OCI-LY1 (cell line): ENCODE measurements around the gene TM4SF1.

Experiments used
- H2AFZ ChIP-seq: fragments of 200-600 bp; sonication (generic), shearing (Covaris generic); 2 replicates; pipeline ENCODE4 v1.6.0; 2014; ENCODE audit warnings: antibody characterized with exemption, mild to moderate bottlenecking, low read length
- H3F3A ChIP-seq: fragments of 200-600 bp; sonication (generic), shearing (Covaris generic); 2 replicates; pipeline ENCODE4 v1.6.0; 2014; ENCODE audit warnings: mild to moderate bottlenecking, antibody characterized with exemption, low read length, moderate library complexity; ENCODE audit not compliant: insufficient read depth
- H3K27ac ChIP-seq: fragments of 200-600 bp; sonication (generic); 2 replicates; pipeline ENCODE4 v1.5.1; 2014; ENCODE audit warnings: low read length, mixed run types, mild to moderate bottlenecking, low read depth; ENCODE audit not compliant: poor library complexity, severe bottlenecking
- H3K27me3 ChIP-seq: fragments of 200-600 bp; sonication (generic); 2 replicates; pipeline ENCODE4 v1.6.0; 2014; ENCODE audit warnings: antibody characterized with exemption, mild to moderate bottlenecking, low read length, moderate library complexity; ENCODE audit not compliant: insufficient read depth
- H3K36me3 ChIP-seq: fragments of 200-600 bp; sonication (generic); 2 replicates; pipeline ENCODE4 v1.6.1; 2014; ENCODE audit warnings: mild to moderate bottlenecking, antibody characterized with exemption, low read length, moderate library complexity, mixed read lengths; ENCODE audit not compliant: insufficient read depth
- H3K4me1 ChIP-seq: fragments of 200-600 bp; sonication (generic); 2 replicates; pipeline ENCODE4 v1.5.1; 2014; ENCODE audit warnings: mild to moderate bottlenecking, low read length, moderate library complexity; ENCODE audit not compliant: insufficient read depth, severe bottlenecking
- H3K4me2 ChIP-seq: fragments of 200-600 bp; sonication (generic), shearing (Covaris generic); 2 replicates; pipeline ENCODE4 v1.6.1; 2014; ENCODE audit warnings: low read length
- H3K4me3 ChIP-seq: fragments of 200-600 bp; sonication (generic); 2 replicates; pipeline ENCODE4 v1.5.1; 2014; ENCODE audit warnings: low read length, low read depth, mild to moderate bottlenecking, mixed read lengths; ENCODE audit not compliant: poor library complexity, severe bottlenecking
- H3K79me2 ChIP-seq: fragments of 200-600 bp; shearing (Covaris generic); 2 replicates; pipeline ENCODE4 v1.6.1; 2016; ENCODE audit warnings: mixed run types, low read length, mixed read lengths; ENCODE audit not compliant: insufficient read depth
- H3K9ac ChIP-seq: fragments of 200-600 bp; sonication (generic), shearing (Covaris generic); 2 replicates; pipeline ENCODE4 v1.6.1; 2014; ENCODE audit warnings: mild to moderate bottlenecking, low read length, mixed read lengths
- H3K9me2 ChIP-seq: fragments of 200-600 bp; sonication (generic), shearing (Covaris generic); 2 replicates; pipeline ENCODE4 v1.6.1; 2014; ENCODE audit warnings: low read depth, mild to moderate bottlenecking, low read length, mixed read lengths
- H3K9me3 ChIP-seq: fragments of 200-600 bp; shearing (Covaris generic); 2 replicates; pipeline ENCODE4 v1.6.1; 2014; ENCODE audit warnings: low read length, mixed read lengths
- H4K20me1 ChIP-seq: fragments of 200-600 bp; sonication (generic), shearing (Covaris generic); 2 replicates; pipeline ENCODE4 v1.6.0; 2016; ENCODE audit warnings: mild to moderate bottlenecking, low read length; ENCODE audit not compliant: insufficient read depth
- CTCF ChIP-seq: fragments of 200-600 bp; sonication (generic), shearing (Covaris generic); IDR thresholded peaks from 2 replicates; pipeline ENCODE4 v1.5.1; 2017; ENCODE audit warnings: mild to moderate bottlenecking, antibody characterized with exemption, low read length, moderate library complexity, mixed read lengths
- EZH2 ChIP-seq: fragments of 200-600 bp; sonication (generic), shearing (Covaris generic); IDR thresholded peaks from 2 replicates; pipeline ENCODE4 v1.8.0; 2017; ENCODE audit warnings: borderline replicate concordance, mixed run types, mild to moderate bottlenecking, antibody characterized with exemption, low read length, moderate library complexity, mixed read lengths

The TM4SF1 gene

GRCh38 chr3:149395107-149396089, 17.9 kb upstream of the TM4SF1 start:
- Histone ChIP-seq H3F3A (no peaks in the 10 kb centered on the region), H3K9me3 (no peaks in the 10 kb centered on the region), H3K36me3 (no peaks in the 10 kb centered on the region), H4K20me1 (no peaks in the 10 kb centered on the region), H2AFZ (no peak overlapping the region), H3K27me3 (peaks cover 4% of the 10 kb centered on the region; the same call in 1 of the 2 replicates), H3K4me2 (no peak overlapping the region), H3K27ac (no peak overlapping the region), H3K4me1 (no peaks in the 10 kb centered on the region), H3K9me2 (no peaks in the 10 kb centered on the region), H3K79me2 (no peaks in the 10 kb centered on the region), H3K4me3 (no peak overlapping the region), H3K9ac (no peak overlapping the region)
- TF ChIP-seq CTCF, result no peak
- no peak for TF ChIP-seq EZH2

- H2AFZ ChIP-seq, result no peak overlapping the region
- no peak overlapping the region for H3K4me2 ChIP-seq
Observed at GRCh38 chr3:149393345-149394160, 16.1 kb upstream of the TM4SF1 start.

More at GRCh38 chr3:149393345-149394160, 16.1 kb upstream of the TM4SF1 start:
- Histone ChIP-seq H3K36me3 (no peaks in the 10 kb centered on the region), H3K9ac (no peak overlapping the region), H3K9me2 (no peaks in the 10 kb centered on the region), H3K4me3 (no peak overlapping the region), H3F3A (no peaks in the 10 kb centered on the region), H3K27me3 (peaks cover 4% of the 10 kb centered on the region; the same call in 1 of the 2 replicates), H3K27ac (no peak overlapping the region), H3K79me2 (no peaks in the 10 kb centered on the region), H3K9me3 (no peaks in the 10 kb centered on the region), H3K4me1 (no peaks in the 10 kb centered on the region), H4K20me1 (no peaks in the 10 kb centered on the region)
- TF ChIP-seq EZH2, result no peak
- TF ChIP-seq CTCF, result peak; percentile 94
